Measurements from ENCODE around the gene MICU1.

DNA sequence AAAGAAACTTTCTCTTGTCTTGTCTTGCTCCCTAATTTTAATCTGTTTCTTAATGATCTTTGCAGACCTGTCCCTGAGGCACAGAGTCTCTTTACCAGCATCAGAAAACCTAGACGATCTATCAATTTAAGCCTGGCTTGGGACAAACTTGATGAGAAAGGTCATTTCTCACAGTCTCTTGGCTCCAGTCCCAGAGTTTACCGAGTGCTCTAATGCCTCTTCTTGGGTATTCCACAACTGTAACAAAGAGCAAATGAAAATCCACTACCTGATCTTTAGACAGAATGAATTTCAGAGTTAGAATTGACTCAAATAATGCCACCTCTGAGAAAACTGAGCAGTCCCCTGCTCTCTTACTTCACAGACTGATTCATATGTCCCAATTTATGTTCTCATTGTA lies 164.8 kb downstream of the MICU1 start:
- TF ChIP-seq, protein P1, sequence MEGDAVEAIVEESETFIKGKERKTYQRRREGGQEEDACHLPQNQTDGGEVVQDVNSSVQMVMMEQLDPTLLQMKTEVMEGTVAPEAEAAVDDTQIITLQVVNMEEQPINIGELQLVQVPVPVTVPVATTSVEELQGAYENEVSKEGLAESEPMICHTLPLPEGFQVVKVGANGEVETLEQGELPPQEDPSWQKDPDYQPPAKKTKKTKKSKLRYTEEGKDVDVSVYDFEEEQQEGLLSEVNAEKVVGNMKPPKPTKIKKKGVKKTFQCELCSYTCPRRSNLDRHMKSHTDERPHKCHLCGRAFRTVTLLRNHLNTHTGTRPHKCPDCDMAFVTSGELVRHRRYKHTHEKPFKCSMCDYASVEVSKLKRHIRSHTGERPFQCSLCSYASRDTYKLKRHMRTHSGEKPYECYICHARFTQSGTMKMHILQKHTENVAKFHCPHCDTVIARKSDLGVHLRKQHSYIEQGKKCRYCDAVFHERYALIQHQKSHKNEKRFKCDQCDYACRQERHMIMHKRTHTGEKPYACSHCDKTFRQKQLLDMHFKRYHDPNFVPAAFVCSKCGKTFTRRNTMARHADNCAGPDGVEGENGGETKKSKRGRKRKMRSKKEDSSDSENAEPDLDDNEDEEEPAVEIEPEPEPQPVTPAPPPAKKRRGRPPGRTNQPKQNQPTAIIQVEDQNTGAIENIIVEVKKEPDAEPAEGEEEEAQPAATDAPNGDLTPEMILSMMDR (optimal IDR thresholded peaks at IDR 0.05 in 1 of 3, IDR thresholded peaks at IDR 0.05 in 1 of 3, conservative IDR thresholded peaks at IDR 0.05 in 1 of 3; ENCODE audit: extremely low read depth in 1 of 3, insufficient read depth in 2 of 3, low read length in 3 of 3): no peak
- TF ChIP-seq EZH2 (IDR thresholded peaks at IDR 0.05; ENCODE audit: low read length): no peak

Measured in keratinocyte (primary cell).